ENCODE data around the gene GPX4. TPM values are rescaled to one million over a fixed set of nuclear protein-coding genes. Genes with fewer than 3 reads are reported as not detected.

Gene GPX4
- total RNA-seq, 6 experiments from 2014 or later, result 204 to 389 (median 212) TPM

DNA sequence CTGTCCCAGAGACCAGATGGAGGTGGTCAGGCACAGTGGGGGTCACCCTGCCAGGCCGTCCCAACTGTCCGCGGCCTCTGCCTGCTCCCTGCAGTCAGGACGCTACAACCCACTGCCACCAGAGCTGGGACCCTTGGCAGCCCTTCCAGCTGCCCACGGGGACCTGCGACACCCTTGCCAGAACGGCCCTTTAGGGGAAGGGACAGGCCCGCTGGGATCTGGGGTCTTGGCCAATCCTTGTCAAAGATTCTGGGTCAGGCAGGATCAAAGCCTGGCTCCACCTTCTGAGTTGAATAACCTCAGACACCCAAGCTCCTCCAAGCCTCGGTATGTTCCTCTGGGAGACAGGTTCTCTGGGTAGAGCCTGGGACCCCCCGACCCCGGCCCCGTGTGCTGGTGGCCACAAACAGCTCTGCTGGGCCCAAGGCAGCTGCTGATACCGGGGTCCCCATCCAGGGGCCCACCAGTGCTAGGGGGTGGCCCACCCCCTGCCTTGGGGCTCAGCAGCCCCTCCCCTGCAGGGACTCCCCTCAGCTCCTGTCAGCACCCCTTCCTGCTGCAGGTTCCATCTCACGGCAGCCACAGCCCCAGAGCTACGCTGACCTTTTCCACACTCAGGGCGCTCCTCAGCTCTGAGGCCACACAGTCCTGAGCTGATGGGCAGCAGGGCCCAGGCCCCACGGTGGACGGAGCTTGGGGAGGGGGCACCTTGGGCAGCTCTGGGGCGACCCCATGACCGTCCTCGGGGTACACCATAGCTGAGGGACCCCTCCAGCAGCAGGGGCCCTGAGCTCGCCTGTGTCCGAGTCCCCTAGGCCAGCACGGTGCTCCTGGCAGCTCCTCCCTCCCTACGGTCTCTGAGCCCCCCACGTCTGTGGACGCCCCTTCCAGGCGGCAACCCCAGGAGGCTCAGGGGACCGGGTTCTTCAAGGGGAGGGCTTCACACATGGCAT, 51.8 kb downstream of the GPX4 start:
- ATAC-seq (peak; percentile 57 to 74 (median 68)), DNase-seq (peak; percentile 74 to 85 (median 77))
- Histone ChIP-seq H3K36me3 (peaks cover 0 to 12% (median 9%) of the 10 kb centered on the region in 4 donors), H3K4me1 (peaks cover 0 to 27% (median 9%) of the 10 kb centered on the region in 4 donors), H3K27ac (peak overlapping the region; percentile 92 to 99 (median 95)), H3K4me3 (peak overlapping the region; percentile 41 to 46 (median 43)), H3K9me3 (no peaks in the 10 kb centered on the region), H3K27me3 (no peaks in the 10 kb centered on the region)
- intact Hi-C loops (cut with DNase I), result no loop called here
- TF ChIP-seq CTCF (IDR thresholded peaks at IDR 0.05) (no peak), POLR2A (IDR thresholded peaks at IDR 0.05) (no peak)
- WGBS (ENCODE audit: insufficient coverage, low coverage, low lambda C conversion rate, missing lambda C conversion rate), result 67% methylated on average over 10 of the region's 29 CpGs

Other genes starting within 250 kb of the GPX4 start
- gene CFD, start 244.3 kb upstream of the GPX4 start, total RNA-seq, result 1 to 10 TPM; 3.5 to 9.6 (median 7.8) TPM
- gene MED16, start 210.8 kb upstream of the GPX4 start, total RNA-seq, result 10 to 100 TPM; 32.0 to 35.7 (median 33.3) TPM
- gene RNU6-9, start 210.5 kb upstream of the GPX4 start, total RNA-seq, result not detected
- 10 to 100 TPM; 14.5 to 28.2 (median 20.5) TPM for gene R3HDM4, start 190.8 kb upstream of the GPX4 start, total RNA-seq
- under 1 TPM in 1 of 6 experiments, not detected in 5; 0.47 TPM for gene KISS1R, start 186.7 kb upstream of the GPX4 start, total RNA-seq
- gene ARID3A, start 178.0 kb upstream of the GPX4 start, total RNA-seq, result 1 to 10 TPM in 5 of 6 experiments, under 1 TPM in 1; 0.74 to 5.3 (median 1.9) TPM
- gene WDR18, start 119.6 kb upstream of the GPX4 start, total RNA-seq, result 10 to 100 TPM; 19.0 to 56.2 (median 29.7) TPM
- gene GRIN3B, start 103.6 kb upstream of the GPX4 start, total RNA-seq, result under 1 TPM in 1 of 6 experiments, not detected in 5; 0.06 TPM
- gene TMEM259, start 82.9 kb upstream of the GPX4 start, total RNA-seq, result 100 to 1,000 TPM in 2 of 6 experiments, 10 to 100 TPM in 4; 82.6 to 180 (median 93.2) TPM
- gene RNU6-2, start 82.5 kb upstream of the GPX4 start, total RNA-seq, result not detected
- 10 to 100 TPM; 16.4 to 53.8 (median 22.2) TPM for gene CNN2, start 77.4 kb upstream of the GPX4 start, total RNA-seq
- gene ABCA7, start 63.9 kb upstream of the GPX4 start, total RNA-seq, result 10 to 100 TPM in 3 of 6 experiments, 1 to 10 TPM in 3; 4.8 to 14.6 (median 9.1) TPM
- 1 to 10 TPM; 4.2 to 10.0 (median 7.3) TPM for gene ARHGAP45, start 36.8 kb upstream of the GPX4 start, total RNA-seq
- gene POLR2E, start 8.6 kb upstream of the GPX4 start, total RNA-seq, result 100 to 1,000 TPM; 112 to 256 (median 131) TPM
- 10 to 100 TPM; 21.5 to 54.4 (median 25.5) TPM for gene SBNO2, start 70.3 kb downstream of the GPX4 start, total RNA-seq
- gene STK11, start 101.8 kb downstream of the GPX4 start, total RNA-seq, result 10 to 100 TPM; 23.8 to 34.0 (median 29.5) TPM
- under 1 TPM; 0.15 to 0.62 (median 0.31) TPM for gene CBARP, start 134.0 kb downstream of the GPX4 start, total RNA-seq
- 100 to 1,000 TPM in 5 of 6 experiments, 10 to 100 TPM in 1; 98.1 to 240 (median 137) TPM for gene ATP5F1D, start 137.8 kb downstream of the GPX4 start, total RNA-seq
- 10 to 100 TPM; 22.3 to 55.1 (median 29.3) TPM for gene MIDN, start 144.6 kb downstream of the GPX4 start, total RNA-seq
- 100 to 1,000 TPM in 2 of 6 experiments, 10 to 100 TPM in 4; 69.2 to 111 (median 89.5) TPM for gene CIRBP, start 165.3 kb downstream of the GPX4 start, total RNA-seq
- 100 to 1,000 TPM in 1 of 6 experiments, 10 to 100 TPM in 5; 34.0 to 103 (median 43.8) TPM for gene FAM174C, start 171.5 kb downstream of the GPX4 start, total RNA-seq
- 10 to 100 TPM in 1 of 6 experiments, 1 to 10 TPM in 5; 4.2 to 10.3 (median 5.6) TPM for gene EFNA2, start 181.9 kb downstream of the GPX4 start, total RNA-seq